Bronchial epithelial cell (primary cell): ENCODE measurements around the gene SLC37A1. TPM values are rescaled to one million over a fixed set of nuclear protein-coding genes. Genes with fewer than 3 reads are reported as not detected.

Source experiments
- DNase-seq: peaks from one replicate; pipeline ENCODE4 v3.0.0-alpha.2; 2010; ENCODE audit warnings: low read depth
- FAIRE-seq: peaks from 2 replicates; lab custom pipeline; 2011; peaks lifted over from hg19 to GRCh38; lab: Jason Lieb, UNC
- H3K27me3 ChIP-seq: 2 replicates; pipeline ENCODE4 v1.5.1; 2011; ENCODE audit warnings: low read length; ENCODE audit not compliant: control insufficient read depth, insufficient read depth
- H3K36me3 ChIP-seq: 2 replicates; pipeline ENCODE4 v1.5.1; 2011; ENCODE audit warnings: low read length; ENCODE audit not compliant: control insufficient read depth, insufficient read depth
- H3K4me3 ChIP-seq: 2 replicates; pipeline ENCODE4 v1.5.1; 2011; ENCODE audit warnings: mild to moderate bottlenecking, low read depth, low read length, control low read depth
- CTCF ChIP-seq: IDR thresholded peaks from 2 replicates; pipeline ENCODE4 v1.5.1; 2011; ENCODE audit warnings: mild to moderate bottlenecking, moderate library complexity, low read length, control low read depth, inconsistent platforms; ENCODE audit not compliant: insufficient read depth, severe bottlenecking
- total RNA-seq: library from RNA; depleted of rRNA; stranded (reverse); fragments of >200 nt; gene quantifications from 2 replicates; pipeline ENCODE4 v1.2.1, GENCODE V29; 2014

SLC37A1 gene
- total RNA-seq, 1 donor from 2014 or later: 7.1 TPM

- no peaks in the 10 kb centered on the region for H3K27me3 ChIP-seq
- no peak for TF ChIP-seq CTCF
- FAIRE-seq: no peak
- DNase-seq: no peak
- no peaks in the 10 kb centered on the region for H3K36me3 ChIP-seq
- H3K4me3 ChIP-seq: no peak overlapping the region
Measured at GRCh38 chr21:42512346-42513034, 1.2 kb upstream of the SLC37A1 start.

- Histone ChIP-seq H3K27me3 (no peaks in the 10 kb centered on the region), H3K4me3 (peak overlapping the region; percentile 69), H3K36me3 (no peaks in the 10 kb centered on the region)
- DNase-seq: no peak
- TF ChIP-seq CTCF: peak; percentile 1
- FAIRE-seq: no peak
Measured at GRCh38 chr21:42513985-42514882, 582 bp downstream of the SLC37A1 start.

GRCh38 chr21:42514883-42515228 is 1.2 kb downstream of the SLC37A1 start:
- Histone ChIP-seq H3K27me3 (no peaks in the 10 kb centered on the region), H3K4me3 (peak overlapping the region; percentile 69), H3K36me3 (no peaks in the 10 kb centered on the region)
- TF ChIP-seq CTCF: no peak
- FAIRE-seq (no peak), DNase-seq (peak; percentile 63)

- H3K27me3 ChIP-seq: no peaks in the 10 kb centered on the region
- no peaks in the 10 kb centered on the region for H3K36me3 ChIP-seq
- TF ChIP-seq CTCF: no peak
- H3K4me3 ChIP-seq: no peak overlapping the region
- FAIRE-seq (no peak), DNase-seq (peak; percentile 58)
Measured at GRCh38 chr21:42515708-42516502, 2.3 kb downstream of the SLC37A1 start.

- DNase-seq (no peak), FAIRE-seq (no peak)
Measured at GRCh38 chr21:42518215-42518614, 4.6 kb downstream of the SLC37A1 start.

More at GRCh38 chr21:42518215-42518614, 4.6 kb downstream of the SLC37A1 start:
- no peak overlapping the region for H3K4me3 ChIP-seq
- H3K27me3 ChIP-seq: no peaks in the 10 kb centered on the region
- no peaks in the 10 kb centered on the region for H3K36me3 ChIP-seq
- no peak for TF ChIP-seq CTCF
